SK-N-SH (cell line): Measurements from ENCODE around the gene ARHGEF11. TPM values are rescaled to one million over a fixed set of nuclear protein-coding genes. Genes with fewer than 3 reads are reported as not detected.

Experiments
- CTCF ChIA-PET: fragments of 300-600, 350-600 bp; formaldehyde crosslinking; extraction: SDS; loops from one replicate; lab custom pipeline; 2021; lab: Yijun Ruan, JAX
- POLR2A ChIA-PET: fragments of 350-600 bp; sonication (Branson Sonifier 250); formaldehyde crosslinking; extraction: SDS; loops from one replicate; lab custom pipeline; 2020; ENCODE audit warnings: antibody characterized with exemption, inconsistent platforms; lab: Yijun Ruan, JAX
- DNase-seq: peaks from one replicate; pipeline ENCODE4 v3.0.0; 2012
- H2AFZ ChIP-seq: fragments of 200-600 bp; sonication (generic); 2 replicates; pipeline ENCODE4 v1.8.1; 2016; ENCODE audit warnings: antibody characterized with exemption, mild to moderate bottlenecking, low read depth
- H3F3A ChIP-seq: fragments of 200-600 bp; sonication (generic); replicated peaks from 2 replicates; pipeline ENCODE3; 2016; ENCODE audit warnings: antibody characterized with exemption, mild to moderate bottlenecking; ENCODE audit not compliant: insufficient read depth
- H3K27ac ChIP-seq, 2 experiments: fragments of 200-500 bp in 1 of 2; fragments of 200-600 bp in 1 of 2; sonication (Bioruptor generic) in 1 of 2; sonication (generic), shearing (Covaris generic) in 1 of 2; 2 replicates each; pipeline versions ENCODE4 v1.5.1 to v1.6.1; 2014 to 2016; ENCODE audit warnings: low read depth in 2 of 2, inconsistent platforms in 1 of 2, low read length in 1 of 2, mild to moderate bottlenecking in 1 of 2, mixed read lengths in 1 of 2
- H3K27me3 ChIP-seq: fragments of 200-600 bp; sonication (generic), shearing (Covaris generic); 2 replicates; pipeline ENCODE4 v1.6.1; 2016; ENCODE audit warnings: mixed run types; ENCODE audit not compliant: insufficient read depth
- H3K36me3 ChIP-seq, 2 experiments: fragments of 200-500 bp in 1 of 2; fragments of 200-600 bp in 1 of 2; sonication (Bioruptor generic) in 1 of 2; sonication (generic) in 1 of 2; replicated peaks in 1 of 2; 2 replicates each; pipeline versions ENCODE3 to v1.5.1; 2014 to 2016; ENCODE audit warnings: low read length in 1 of 2, mild to moderate bottlenecking in 1 of 2; ENCODE audit not compliant: insufficient read depth in 2 of 2, control insufficient read depth in 1 of 2
- H3K4me1 ChIP-seq, 2 experiments: fragments of 200-500 bp in 1 of 2; fragments of 200-600 bp in 1 of 2; sonication (Bioruptor generic) in 1 of 2; sonication (generic), shearing (Covaris generic) in 1 of 2; 2 replicates each; pipeline versions ENCODE4 v1.5.1 to v1.6.1; 2014 to 2016; ENCODE audit warnings: low read depth in 1 of 2, low read length in 1 of 2, mixed run types in 1 of 2; ENCODE audit not compliant: insufficient read depth in 2 of 2, control insufficient read depth in 1 of 2
- H3K4me2 ChIP-seq: fragments of 200-600 bp; sonication (generic), shearing (Covaris generic); 2 replicates; pipeline ENCODE4 v1.6.1; 2017; ENCODE audit warnings: mixed run types
- H3K4me3 ChIP-seq, 2 experiments: fragments of 200-500 bp in 1 of 2; fragments of 200-600 bp in 1 of 2; sonication (Bioruptor generic) in 1 of 2; sonication (generic), shearing (Covaris generic) in 1 of 2; 2 replicates each; pipeline versions ENCODE4 v1.5.1 to v1.8.1; 2014 to 2016; ENCODE audit warnings: low read depth in 2 of 2, inconsistent platforms in 1 of 2, low read length in 1 of 2, mild to moderate bottlenecking in 1 of 2, mixed read lengths in 1 of 2, moderate library complexity in 1 of 2
- H3K79me2 ChIP-seq: fragments of 200-600 bp; sonication (generic); 2 replicates; pipeline ENCODE4 v1.8.1; 2017; ENCODE audit warnings: mild to moderate bottlenecking; ENCODE audit not compliant: insufficient read depth
- H3K9ac ChIP-seq: fragments of 200-600 bp; sonication (generic); 2 replicates; pipeline ENCODE4 v1.6.1; 2017; ENCODE audit warnings: mixed run types
- H3K9me2 ChIP-seq: fragments of 200-600 bp; sonication (generic); 2 replicates; pipeline ENCODE4 v1.6.1; 2017; ENCODE audit warnings: mixed run types
- H3K9me3 ChIP-seq: fragments of 200-600 bp; sonication (generic); 2 replicates; pipeline ENCODE4 v1.6.1; 2017; ENCODE audit warnings: mixed run types, mild to moderate bottlenecking, moderate library complexity
- H4K20me1 ChIP-seq: fragments of 200-600 bp; sonication (generic); 2 replicates; pipeline ENCODE4 v1.6.1; 2017; ENCODE audit warnings: mild to moderate bottlenecking, mixed run types; ENCODE audit not compliant: insufficient read depth
- CTCF ChIP-seq: fragments of 200-600 bp; sonication (generic); IDR thresholded peaks from 2 replicates; pipeline ENCODE4 v1.6.1; 2017; ENCODE audit warnings: antibody characterized with exemption, mild to moderate bottlenecking, moderate library complexity
- ELF1 ChIP-seq: IDR thresholded peaks from 2 replicates; pipeline ENCODE4 v1.4.0; 2012
- EP300 ChIP-seq, 2 experiments: IDR thresholded peaks; 2 replicates each; pipeline versions ENCODE4 v1.4.0 to v1.6.1; 2012; ENCODE audit warnings: borderline replicate concordance in 1 of 2, low read depth in 1 of 2, low read length in 1 of 2
- IRF3 ChIP-seq: fragments of 150-350 bp; IDR thresholded peaks from 2 replicates; pipeline ENCODE4 v1.6.1; 2016; ENCODE audit warnings: mild to moderate bottlenecking, low read depth, low read length
- JUND ChIP-seq: IDR thresholded peaks from 2 replicates; pipeline ENCODE4 v1.4.0; 2012
- PBX3 ChIP-seq: IDR thresholded peaks from 2 replicates; pipeline ENCODE4; 2012
- POLR2AphosphoS5 ChIP-seq: IDR thresholded peaks from 2 replicates; pipeline ENCODE4 v1.6.1; 2012; ENCODE audit warnings: low read depth, low read length
- RAD21 ChIP-seq: IDR thresholded peaks from 2 replicates; pipeline ENCODE4 v1.6.1; 2012; ENCODE audit warnings: mild to moderate bottlenecking, low read length
- RCOR1 ChIP-seq: fragments of 150-350 bp; IDR thresholded peaks from 2 replicates; pipeline ENCODE4 v1.6.1; 2017; ENCODE audit warnings: antibody characterized with exemption, low read length
- REST ChIP-seq: IDR thresholded peaks from 2 replicates; pipeline ENCODE4 v1.6.1; 2012; ENCODE audit warnings: mild to moderate bottlenecking, low read depth, low read length, moderate library complexity
- RXRA ChIP-seq: IDR thresholded peaks from 2 replicates; pipeline ENCODE4 v1.4.0; 2012; ENCODE audit warnings: low read depth, mild to moderate bottlenecking, borderline replicate concordance
- TAF1 ChIP-seq: IDR thresholded peaks from 2 replicates; pipeline ENCODE4 v1.6.1; 2012; ENCODE audit warnings: low read depth, mild to moderate bottlenecking, low read length, moderate library complexity, borderline replicate concordance
- TCF12 ChIP-seq: IDR thresholded peaks from 2 replicates; pipeline ENCODE4 v1.4.0; 2012
- TEAD4 ChIP-seq: IDR thresholded peaks from 2 replicates; pipeline ENCODE4 v1.4.0; 2012; ENCODE audit warnings: mild to moderate bottlenecking, borderline replicate concordance; ENCODE audit not compliant: insufficient read depth
- USF1 ChIP-seq: IDR thresholded peaks from 2 replicates; pipeline ENCODE4 v1.4.0; 2012; ENCODE audit warnings: low read depth, borderline replicate concordance
- YY1 ChIP-seq: IDR thresholded peaks from 2 replicates; pipeline ENCODE4 v1.4.0; 2012; ENCODE audit warnings: low read depth, mild to moderate bottlenecking
- WGBS: methylation state at CpG from one replicate; pipeline ENCODE4 v1.1.6; 2017; ENCODE audit warnings: low lambda C conversion rate; 5-methylcytosine and 5-hydroxymethylcytosine counted together
- polyA plus RNA-seq, 3 experiments: library from polyadenylated mRNA; depleted of rRNA; stranded (reverse); fragments of >200 nt; gene quantifications; 2 replicates each; pipeline ENCODE4 v1.2.3, GENCODE V29; 2012

Gene ARHGEF11
- polyA plus RNA-seq, 1 of the 3 experiments (the other 2 are of a cell fraction), result 19.0 TPM

- H3K4me2 ChIP-seq, result no peak overlapping the region
- CTCF ChIA-PET, result interaction anchor here (1.0 to 1.9 kb wide), 2 partner anchors 9 to 17 kb away, joined by 3 to 4 read pairs; no protein-coding TSS in a partner anchor
Measured at GRCh38 chr1:157025385-157025784, 20.2 kb downstream of the ARHGEF11 start.

GRCh38 chr1:157021688-157022087, 23.9 kb downstream of the ARHGEF11 start:
- peaks cover 0 to 8% of the 10 kb centered on the region in 2 experiments; a peak in 1 of 4 replicates for H3K4me1 ChIP-seq
- H4K20me1 ChIP-seq, result peaks cover 19% of the 10 kb centered on the region; the same call in 1 of the 2 replicates
- WGBS, result 89% methylated on average over 1 of the region's 1 CpG
- no peaks in the 10 kb centered on the region for H3K9me2 ChIP-seq
- POLR2A ChIA-PET, result no interaction called here
- peaks cover 21% of the 10 kb centered on the region for H3K9me3 ChIP-seq
- no peak overlapping the region for H2AFZ ChIP-seq
- H3K4me2 ChIP-seq, result no peak overlapping the region
- H3K9ac ChIP-seq, result no peak overlapping the region
- peaks cover 0 to 28% of the 10 kb centered on the region in 2 experiments for H3K36me3 ChIP-seq
- H3F3A ChIP-seq, result no peaks in the 10 kb centered on the region
- peaks cover 82% of the 10 kb centered on the region for H3K79me2 ChIP-seq
- H3K4me3 ChIP-seq, result no peak overlapping the region
- no peak overlapping the region for H3K27ac ChIP-seq
- CTCF ChIA-PET, result no interaction called here
- no peak for DNase-seq
- no peaks in the 10 kb centered on the region for H3K27me3 ChIP-seq
- TF ChIP-seq REST (no peak), IRF3 (no peak), TEAD4 (no peak), EP300 (IDR thresholded peaks at IDR 0.05; ENCODE audit: borderline replicate concordance in 1 of 2, low read depth in 1 of 2, low read length in 1 of 2) (no peak), RAD21 (no peak), TCF12 (no peak)

More at GRCh38 chr1:157025385-157025784, 20.2 kb downstream of the ARHGEF11 start:
- no peak for DNase-seq
- no peaks in the 10 kb centered on the region for H3K27me3 ChIP-seq
- peaks cover 39% of the 10 kb centered on the region for H4K20me1 ChIP-seq
- peaks cover 10% of the 10 kb centered on the region for H3K9me3 ChIP-seq
- no peaks in the 10 kb centered on the region for H3K9me2 ChIP-seq
- no peak for TF ChIP-seq ELF1
- no peak for TF ChIP-seq JUND
- no peak for TF ChIP-seq RCOR1
- no peak for TF ChIP-seq RAD21
- no peak for TF ChIP-seq PBX3
- TF ChIP-seq YY1, result no peak
- no peak for TF ChIP-seq POLR2AphosphoS5
- TF ChIP-seq CTCF, result no peak
- TF ChIP-seq USF1, result no peak
- no peak for TF ChIP-seq RXRA
- no peak for TF ChIP-seq TCF12
- no peak for TF ChIP-seq TAF1
- no peaks in the 10 kb centered on the region for H3F3A ChIP-seq
- H3K27ac ChIP-seq, result no peak overlapping the region; a peak in 1 of 4 replicates
- H3K4me3 ChIP-seq, result no peak overlapping the region
- H2AFZ ChIP-seq, result no peak overlapping the region
- peaks cover 0 to 15% of the 10 kb centered on the region in 2 experiments for H3K36me3 ChIP-seq
- H3K4me1 ChIP-seq, result peaks cover 0 to 8% of the 10 kb centered on the region in 2 experiments; a peak in 1 of 4 replicates
- H3K9ac ChIP-seq, result no peak overlapping the region
- peaks cover 74% of the 10 kb centered on the region for H3K79me2 ChIP-seq
- WGBS, result 73% methylated on average over 3 of the region's 3 CpGs
- POLR2A ChIA-PET, result no interaction called here
